Measurements from ENCODE around the gene SLC25A51.

The SLC25A51 gene

GRCh38 chr9:37925786-37926736 lies 22.1 kb upstream of the SLC25A51 start:
- no peak overlapping the region for H3K27ac Mint-ChIP-seq

GRCh38 chr9:37925006-37925405 lies 21.1 kb upstream of the SLC25A51 start:
- no peak for ATAC-seq
- peaks cover 23% of the 10 kb centered on the region for H3K27me3 Mint-ChIP-seq
- no peaks in the 10 kb centered on the region for H3K4me1 Mint-ChIP-seq
- no peaks in the 10 kb centered on the region for H3K9me3 Mint-ChIP-seq
- no peaks in the 10 kb centered on the region for H3K36me3 Mint-ChIP-seq
- H3K4me3 Mint-ChIP-seq: no peak overlapping the region
- no peak overlapping the region for H3K27ac Mint-ChIP-seq

More at GRCh38 chr9:37925786-37926736, 22.1 kb upstream of the SLC25A51 start:
- H3K27me3 Mint-ChIP-seq: peaks cover 23% of the 10 kb centered on the region
- H3K36me3 Mint-ChIP-seq: no peaks in the 10 kb centered on the region
- no peak overlapping the region for H3K4me3 Mint-ChIP-seq
- H3K4me1 Mint-ChIP-seq: no peaks in the 10 kb centered on the region
- H3K9me3 Mint-ChIP-seq: no peaks in the 10 kb centered on the region
- no peak for ATAC-seq

- Mint-ChIP-seq H3K4me1 (no peaks in the 10 kb centered on the region), H3K27ac (no peak overlapping the region), H3K9me3 (no peaks in the 10 kb centered on the region), H3K36me3 (no peaks in the 10 kb centered on the region), H3K4me3 (no peak overlapping the region), H3K27me3 (peaks cover 23% of the 10 kb centered on the region)
- no peak for ATAC-seq
Measured at GRCh38 chr9:37924538-37924937, 20.6 kb upstream of the SLC25A51 start.

- no peaks in the 10 kb centered on the region for H3K4me1 Mint-ChIP-seq
- H3K27me3 Mint-ChIP-seq: peaks cover 23% of the 10 kb centered on the region
- no peak overlapping the region for H3K4me3 Mint-ChIP-seq
- H3K9me3 Mint-ChIP-seq: no peaks in the 10 kb centered on the region
- ATAC-seq: no peak
- H3K27ac Mint-ChIP-seq: no peak overlapping the region
- no peaks in the 10 kb centered on the region for H3K36me3 Mint-ChIP-seq
Measured at GRCh38 chr9:37923796-37924427, 20.0 kb upstream of the SLC25A51 start.

GRCh38 chr9:37923118-37923795 lies 19.3 kb upstream of the SLC25A51 start:
- H3K4me1 Mint-ChIP-seq: no peaks in the 10 kb centered on the region
- ATAC-seq: no peak
- H3K27me3 Mint-ChIP-seq: peaks cover 19% of the 10 kb centered on the region
- no peaks in the 10 kb centered on the region for H3K36me3 Mint-ChIP-seq
- no peaks in the 10 kb centered on the region for H3K9me3 Mint-ChIP-seq
- H3K4me3 Mint-ChIP-seq: no peak overlapping the region
- H3K27ac Mint-ChIP-seq: no peak overlapping the region

- no peaks in the 10 kb centered on the region for H3K4me1 Mint-ChIP-seq
- H3K4me3 Mint-ChIP-seq: no peak overlapping the region
- H3K27me3 Mint-ChIP-seq: peaks cover 12% of the 10 kb centered on the region
- H3K9me3 Mint-ChIP-seq: no peaks in the 10 kb centered on the region
- no peak overlapping the region for H3K27ac Mint-ChIP-seq
- no peaks in the 10 kb centered on the region for H3K36me3 Mint-ChIP-seq
- no peak for ATAC-seq
Measured at GRCh38 chr9:37922363-37923117, 18.6 kb upstream of the SLC25A51 start.

- Mint-ChIP-seq H3K4me1 (no peaks in the 10 kb centered on the region), H3K4me3 (no peak overlapping the region)
- ATAC-seq: no peak
Measured at GRCh38 chr9:37921546-37922300, 17.8 kb upstream of the SLC25A51 start.

GRCh38 chr9:37921168-37921510 lies 17.2 kb upstream of the SLC25A51 start:
- Mint-ChIP-seq H3K36me3 (no peaks in the 10 kb centered on the region), H3K4me3 (no peak overlapping the region), H3K27ac (no peak overlapping the region), H3K27me3 (peaks cover 11% of the 10 kb centered on the region), H3K4me1 (no peaks in the 10 kb centered on the region), H3K9me3 (no peaks in the 10 kb centered on the region)
- ATAC-seq: no peak

More at GRCh38 chr9:37921546-37922300, 17.8 kb upstream of the SLC25A51 start:
- peaks cover 12% of the 10 kb centered on the region for H3K27me3 Mint-ChIP-seq
- no peaks in the 10 kb centered on the region for H3K36me3 Mint-ChIP-seq
- H3K27ac Mint-ChIP-seq: no peak overlapping the region
- H3K9me3 Mint-ChIP-seq: no peaks in the 10 kb centered on the region

- no peaks in the 10 kb centered on the region for H3K36me3 Mint-ChIP-seq
- no peak for ATAC-seq
- no peak overlapping the region for H3K27ac Mint-ChIP-seq
- no peaks in the 10 kb centered on the region for H3K4me1 Mint-ChIP-seq
- no peak overlapping the region for H3K4me3 Mint-ChIP-seq
- peaks cover 6% of the 10 kb centered on the region for H3K27me3 Mint-ChIP-seq
- no peaks in the 10 kb centered on the region for H3K9me3 Mint-ChIP-seq
Measured at GRCh38 chr9:37920471-37921167, 16.7 kb upstream of the SLC25A51 start.

GRCh38 chr9:37919956-37920335 lies 16.0 kb upstream of the SLC25A51 start:
- Mint-ChIP-seq H3K36me3 (no peaks in the 10 kb centered on the region), H3K4me3 (no peak overlapping the region), H3K4me1 (no peaks in the 10 kb centered on the region), H3K27ac (no peak overlapping the region), H3K9me3 (no peaks in the 10 kb centered on the region), H3K27me3 (no peaks in the 10 kb centered on the region)
- no peak for ATAC-seq

GRCh38 chr9:37919246-37919955 lies 15.5 kb upstream of the SLC25A51 start:
- Mint-ChIP-seq H3K4me1 (no peaks in the 10 kb centered on the region), H3K4me3 (no peak overlapping the region), H3K9me3 (no peaks in the 10 kb centered on the region), H3K27me3 (no peaks in the 10 kb centered on the region), H3K36me3 (no peaks in the 10 kb centered on the region), H3K27ac (no peak overlapping the region)
- no peak for ATAC-seq

- Mint-ChIP-seq H3K36me3 (no peaks in the 10 kb centered on the region), H3K9me3 (no peaks in the 10 kb centered on the region), H3K4me1 (peaks cover 1% of the 10 kb centered on the region), H3K27ac (no peak overlapping the region), H3K27me3 (no peaks in the 10 kb centered on the region), H3K4me3 (no peak overlapping the region)
- no peak for ATAC-seq
Measured at GRCh38 chr9:37918665-37919170, 14.8 kb upstream of the SLC25A51 start.

All from stimulated activated memory B cell treated with anti-CD40 and anti-IgM and Interleukin-4, amounts not matched to agents 10 μg/mL and 1 μg/mL and 100 μg/mL, for 72 hours (primary cell).